Astrocyte (in vitro differentiated cells and primary cell): ENCODE results near the gene PIGT.

ENCODE experiments used
- CTCF ChIP-seq: IDR thresholded peaks from 2 replicates; pipeline ENCODE4 v1.5.1; 2011; ENCODE audit warnings: low read depth, mild to moderate bottlenecking, inconsistent platforms, low read length, moderate library complexity; ENCODE audit not compliant: insufficient read depth
- EZH2 ChIP-seq: IDR thresholded peaks from 2 replicates; pipeline ENCODE4 v1.6.1; 2012; ENCODE audit warnings: mild to moderate bottlenecking, low read length, inconsistent platforms; ENCODE audit not compliant: insufficient read depth

GRCh38 chr20:45444050-45444449, 28.1 kb downstream of the PIGT start:
- TF ChIP-seq CTCF, result no peak
- no peak for TF ChIP-seq EZH2
